ENCODE measurements around the gene PRIMA1. TPM values are rescaled to one million over a fixed set of nuclear protein-coding genes. Genes with fewer than 3 reads are reported as not detected.

PRIMA1 gene
- total and polyA plus RNA-seq, 2 experiments from 2014 or later = 2.1 to 3.5 TPM

GRCh38 chr14:93723001-93723400, 65.3 kb downstream of the PRIMA1 start (continued):
- no peak for TF ChIP-seq ZNF462 (CRISPR knock-in tag; IDR thresholded peaks at IDR 0.05)

- no peaks in the 10 kb centered on the region for H3K4me1 ChIP-seq (ENCODE audit: insufficient read depth)
- H3K4me2 ChIP-seq = no peak overlapping the region
- peaks cover 13% of the 10 kb centered on the region for H3K4me1 Mint-ChIP-seq
- no peaks in the 10 kb centered on the region for H3F3A ChIP-seq (replicated peaks; ENCODE audit: low read depth)
- no peaks in the 10 kb centered on the region for H4K20me1 ChIP-seq (replicated peaks; ENCODE audit: insufficient read depth)
- H3K27ac Mint-ChIP-seq = no peak overlapping the region
- H3K9me3 Mint-ChIP-seq = no peaks in the 10 kb centered on the region
- no peak overlapping the region for H3K4me3 ChIP-seq
- H3K36me3 Mint-ChIP-seq (ENCODE audit: low read depth) = no peaks in the 10 kb centered on the region; the same call in 2 of the 3 replicates
- ATAC-seq (no peak), DNase-seq (ENCODE audit: low spot score) (no peak)
- no peaks in the 10 kb centered on the region for H3K36me3 ChIP-seq (ENCODE audit: insufficient read depth)
- no peaks in the 10 kb centered on the region for H3K27me3 ChIP-seq (ENCODE audit: insufficient read depth)
- no peaks in the 10 kb centered on the region for H3K9me2 ChIP-seq (ENCODE audit: insufficient read depth)
- H3K27ac ChIP-seq (ENCODE audit: low read depth) = no peak overlapping the region
- H3K4me3 Mint-ChIP-seq = no peak overlapping the region
- H3K27me3 Mint-ChIP-seq (ENCODE audit: insufficient read depth, low read depth, poor library complexity) = peaks cover 3% of the 10 kb centered on the region
- TF ChIP-seq POLR2AphosphoS5 (IDR thresholded peaks at IDR 0.05; ENCODE audit: low read depth) (no peak), STAT1 (IDR thresholded peaks at IDR 0.05; ENCODE audit: unreplicated experiment) (no peak), REST (IDR thresholded peaks at IDR 0.05; ENCODE audit: unreplicated experiment) (no peak), EZH2phosphoT487 (IDR thresholded peaks at IDR 0.05; ENCODE audit: unreplicated experiment) (no peak), EZH2 (IDR thresholded peaks at IDR 0.05; ENCODE audit: low read depth, unreplicated experiment) (no peak), ZNF114 (CRISPR knock-in tag; IDR thresholded peaks at IDR 0.05) (no peak), CTCF (conservative IDR thresholded peaks at IDR 0.05; ENCODE audit: low read depth in 2 of 2) (no peak), ZNF331 (CRISPR knock-in tag; IDR thresholded peaks at IDR 0.05; ENCODE audit: low read depth) (no peak), ETS1 (IDR thresholded peaks at IDR 0.05) (no peak), JUNB (IDR thresholded peaks at IDR 0.05; ENCODE audit: unreplicated experiment) (no peak)
- H3K79me2 ChIP-seq (replicated peaks; ENCODE audit: insufficient read depth) = no peaks in the 10 kb centered on the region
- no peak overlapping the region for H2AFZ ChIP-seq
These were observed 67.3 kb downstream of the PRIMA1 start for GRCh38 chr14:93720981-93721483.

Data from GM23338 (cell line).